ENCODE measurements around the gene FYN.

GRCh38 chr6:111779031-111779430, 94.2 kb downstream of the FYN start:
- TF ChIP-seq EZH2 (IDR thresholded peaks at IDR 0.05; ENCODE audit: insufficient read depth, poor library complexity, severe bottlenecking) (no peak), EZH2phosphoT487 (IDR thresholded peaks at IDR 0.05; ENCODE audit: insufficient read depth, low read depth) (no peak)
